AG09309 (cell line): ENCODE data around the gene GFPT1.
A peak's percentile ranks its signal among the peaks of the same experiment; 100 is the strongest.

Source experiments
- DNase-seq: peaks from one replicate; pipeline ENCODE4 v3.0.0-alpha.2; 2010; ENCODE audit warnings: low read depth
- H3K4me3 ChIP-seq: 2 replicates; pipeline ENCODE4 v1.5.1; 2011; ENCODE audit warnings: mild to moderate bottlenecking, low read depth, low read length, moderate library complexity; ENCODE audit not compliant: control insufficient read depth
- CTCF ChIP-seq: IDR thresholded peaks from 2 replicates; pipeline ENCODE4 v1.5.1; 2011; ENCODE audit warnings: mild to moderate bottlenecking, low read depth, low read length, inconsistent platforms; ENCODE audit not compliant: insufficient read depth, control insufficient read depth; ENCODE audit errors: missing control alignments

GFPT1 gene

GRCh38 chr2:69292256-69292655 is 94.8 kb downstream of the GFPT1 start:
- no peak for TF ChIP-seq CTCF
- no peak overlapping the region for H3K4me3 ChIP-seq

GRCh38 chr2:69291721-69292120 is 95.3 kb downstream of the GFPT1 start:
- H3K4me3 ChIP-seq = no peak overlapping the region
- TF ChIP-seq CTCF = no peak
- DNase-seq = no peak

More at GRCh38 chr2:69292256-69292655, 94.8 kb downstream of the GFPT1 start:
- no peak for DNase-seq

- no peak for TF ChIP-seq CTCF
- H3K4me3 ChIP-seq = no peak overlapping the region
- DNase-seq = peak; percentile 25
Measured at GRCh38 chr2:69291004-69291650, 95.9 kb downstream of the GFPT1 start.

- TF ChIP-seq CTCF = no peak
- no peak overlapping the region for H3K4me3 ChIP-seq
- no peak for DNase-seq
Measured at GRCh38 chr2:69288429-69288828, 98.6 kb downstream of the GFPT1 start.

GRCh38 chr2:69287544-69287943 is 99.5 kb downstream of the GFPT1 start:
- no peak for TF ChIP-seq CTCF
- no peak for DNase-seq
- H3K4me3 ChIP-seq = no peak overlapping the region

GRCh38 chr2:69285379-69285894 is 101.6 kb downstream of the GFPT1 start:
- TF ChIP-seq CTCF = no peak
- no peak for DNase-seq
- H3K4me3 ChIP-seq = no peak overlapping the region
